Panc1 (cell line): Measurements from ENCODE around the gene ASB7. TPM values are rescaled to one million over a fixed set of nuclear protein-coding genes. Genes with fewer than 3 reads are reported as not detected.

Experiments
- ATAC-seq: fragments of 200-7000 bp; cut with Tn5 transposase; 2 replicates; pipeline ENCODE4 v1.9.1; 2020; ENCODE audit warnings: mild to moderate bottlenecking, moderate library complexity
- BruUV-seq: library from RNA; stranded (reverse); fragments of 400-500 nt; replicated peaks from 2 replicates; lab custom pipeline; 2021; lab: Mats Ljungman, UMichigan
- CTCF ChIA-PET: fragments of 300-600 bp; sonication (Branson Sonifier 250); formaldehyde crosslinking; loops from one replicate; lab custom pipeline; 2022; ENCODE audit warnings: antibody characterized with exemption; lab: Charles Lee
- POLR2A ChIA-PET: fragments of 300-600 bp; sonication (Branson Sonifier 250); formaldehyde crosslinking; loops from one replicate; lab custom pipeline; 2022; ENCODE audit warnings: antibody characterized with exemption; lab: Charles Lee
- DNase-seq: peaks from one replicate; pipeline ENCODE4 v3.0.0-alpha.2; 2010; ENCODE audit warnings: low read depth, low spot score
- H3K27ac ChIP-seq: 2 replicates; pipeline ENCODE4 v1.5.1; 2011; ENCODE audit warnings: mild to moderate bottlenecking, low read length, inconsistent platforms
- H3K27me3 ChIP-seq: fragments of 200-500 bp; sonication (Bioruptor generic); 2 replicates; pipeline ENCODE4 v1.6.0; 2014; ENCODE audit warnings: low read length, inconsistent platforms; ENCODE audit not compliant: control insufficient read depth, insufficient read depth
- H3K36me3 ChIP-seq: fragments of 200-500 bp; sonication (Bioruptor generic); 2 replicates; pipeline ENCODE4 v1.5.1; 2014; ENCODE audit warnings: inconsistent platforms, mild to moderate bottlenecking, low read length, moderate library complexity; ENCODE audit not compliant: control insufficient read depth, insufficient read depth
- H3K4me1 ChIP-seq: 2 replicates; pipeline ENCODE4 v1.5.1; 2011; ENCODE audit warnings: inconsistent platforms, mild to moderate bottlenecking, low read length, moderate library complexity; ENCODE audit not compliant: control insufficient read depth, insufficient read depth
- H3K4me3 ChIP-seq, 2 experiments: 2 replicates each; pipeline ENCODE4 v1.5.1; 2011 to 2012; ENCODE audit warnings: low read depth in 2 of 2, low read length in 2 of 2, mild to moderate bottlenecking in 2 of 2, inconsistent platforms in 1 of 2, moderate library complexity in 1 of 2
- H3K9me3 ChIP-seq: fragments of 200-500 bp; sonication (Bioruptor generic); 2 replicates; pipeline ENCODE4 v1.5.1; 2014; ENCODE audit warnings: low read depth, mild to moderate bottlenecking, inconsistent platforms, low read length, moderate library complexity; ENCODE audit not compliant: control insufficient read depth, insufficient read depth
- POLR2AphosphoS5 ChIP-seq: IDR thresholded peaks from 2 replicates; pipeline ENCODE4 v1.6.1; 2012; ENCODE audit warnings: mild to moderate bottlenecking, low read depth, low read length, moderate library complexity
- SIN3A ChIP-seq: IDR thresholded peaks from 2 replicates; pipeline ENCODE4 v1.6.1; 2012; ENCODE audit warnings: low read depth, mild to moderate bottlenecking, low read length, moderate library complexity, borderline replicate concordance; ENCODE audit not compliant: insufficient read depth
- TCF7L2 ChIP-seq: IDR thresholded peaks from 2 replicates; pipeline ENCODE4 v1.6.1; 2011; ENCODE audit warnings: mild to moderate bottlenecking, low read depth, low read length, inconsistent platforms
- in situ Hi-C: cut with HindIII; loops from 2 replicates; pipeline ENCODE4 v1.10.0; 2016; ENCODE audit warnings: low sequenced_read_pairs, low pct_unique_long_range_greater_than_20kb
- intact Hi-C: fragments of 100-400 bp; cut with micrococcal nuclease; formaldehyde crosslinking; loops from one replicate; pipeline ENCODE4 v1.10.0; 2022; ENCODE audit not compliant: unreplicated experiment
- total RNA-seq: library from RNA; stranded (reverse); gene quantifications from one replicate; pipeline ENCODE4 v1.2.1, GENCODE V29; 2021; ENCODE audit not compliant: unreplicated experiment
- TF ChIP-seq, protein P1 (sequence below): fragments of 450-650 bp; IDR thresholded peaks from 2 replicates; pipeline ENCODE4 v1.5.1; 2017; ENCODE audit warnings: mild to moderate bottlenecking
- TF ChIP-seq, protein P2 (sequence below), 2 experiments: IDR thresholded peaks; 2 replicates each; pipeline ENCODE4 v1.6.1; 2011 to 2012; ENCODE audit warnings: low read depth in 2 of 2, control low read depth in 1 of 2, low read length in 1 of 2, mild to moderate bottlenecking in 1 of 2, moderate library complexity in 1 of 2; ENCODE audit not compliant: insufficient read depth in 1 of 2

The ASB7 gene
- total RNA-seq, 1 experiment from 2014 or later, result 18.1 TPM

DNA sequence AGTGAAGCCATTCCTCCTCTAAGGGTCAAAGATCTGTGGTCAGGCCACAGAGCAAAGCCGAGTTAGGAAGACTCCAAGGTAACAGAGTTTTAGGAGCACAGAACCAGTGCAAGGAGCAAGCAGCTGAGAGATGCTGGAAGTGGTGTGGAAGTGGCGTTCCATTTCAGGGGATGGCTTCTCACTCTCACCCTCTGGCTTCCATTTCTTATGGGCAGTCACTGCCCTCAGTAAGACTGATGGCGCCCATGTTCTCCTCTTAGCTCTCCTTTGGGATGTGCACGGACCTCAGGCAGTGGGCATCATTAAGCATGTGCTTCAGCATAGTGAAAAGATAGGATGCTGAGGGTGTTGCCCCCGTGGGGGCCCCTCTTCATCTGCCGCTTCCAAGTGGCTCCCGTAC lies 90.3 kb downstream of the ASB7 start:
- TF ChIP-seq, protein P1, sequence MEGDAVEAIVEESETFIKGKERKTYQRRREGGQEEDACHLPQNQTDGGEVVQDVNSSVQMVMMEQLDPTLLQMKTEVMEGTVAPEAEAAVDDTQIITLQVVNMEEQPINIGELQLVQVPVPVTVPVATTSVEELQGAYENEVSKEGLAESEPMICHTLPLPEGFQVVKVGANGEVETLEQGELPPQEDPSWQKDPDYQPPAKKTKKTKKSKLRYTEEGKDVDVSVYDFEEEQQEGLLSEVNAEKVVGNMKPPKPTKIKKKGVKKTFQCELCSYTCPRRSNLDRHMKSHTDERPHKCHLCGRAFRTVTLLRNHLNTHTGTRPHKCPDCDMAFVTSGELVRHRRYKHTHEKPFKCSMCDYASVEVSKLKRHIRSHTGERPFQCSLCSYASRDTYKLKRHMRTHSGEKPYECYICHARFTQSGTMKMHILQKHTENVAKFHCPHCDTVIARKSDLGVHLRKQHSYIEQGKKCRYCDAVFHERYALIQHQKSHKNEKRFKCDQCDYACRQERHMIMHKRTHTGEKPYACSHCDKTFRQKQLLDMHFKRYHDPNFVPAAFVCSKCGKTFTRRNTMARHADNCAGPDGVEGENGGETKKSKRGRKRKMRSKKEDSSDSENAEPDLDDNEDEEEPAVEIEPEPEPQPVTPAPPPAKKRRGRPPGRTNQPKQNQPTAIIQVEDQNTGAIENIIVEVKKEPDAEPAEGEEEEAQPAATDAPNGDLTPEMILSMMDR, result no peak
- TF ChIP-seq TCF7L2, result no peak
- no peak for TF ChIP-seq SIN3A
- TF ChIP-seq, protein P2, sequence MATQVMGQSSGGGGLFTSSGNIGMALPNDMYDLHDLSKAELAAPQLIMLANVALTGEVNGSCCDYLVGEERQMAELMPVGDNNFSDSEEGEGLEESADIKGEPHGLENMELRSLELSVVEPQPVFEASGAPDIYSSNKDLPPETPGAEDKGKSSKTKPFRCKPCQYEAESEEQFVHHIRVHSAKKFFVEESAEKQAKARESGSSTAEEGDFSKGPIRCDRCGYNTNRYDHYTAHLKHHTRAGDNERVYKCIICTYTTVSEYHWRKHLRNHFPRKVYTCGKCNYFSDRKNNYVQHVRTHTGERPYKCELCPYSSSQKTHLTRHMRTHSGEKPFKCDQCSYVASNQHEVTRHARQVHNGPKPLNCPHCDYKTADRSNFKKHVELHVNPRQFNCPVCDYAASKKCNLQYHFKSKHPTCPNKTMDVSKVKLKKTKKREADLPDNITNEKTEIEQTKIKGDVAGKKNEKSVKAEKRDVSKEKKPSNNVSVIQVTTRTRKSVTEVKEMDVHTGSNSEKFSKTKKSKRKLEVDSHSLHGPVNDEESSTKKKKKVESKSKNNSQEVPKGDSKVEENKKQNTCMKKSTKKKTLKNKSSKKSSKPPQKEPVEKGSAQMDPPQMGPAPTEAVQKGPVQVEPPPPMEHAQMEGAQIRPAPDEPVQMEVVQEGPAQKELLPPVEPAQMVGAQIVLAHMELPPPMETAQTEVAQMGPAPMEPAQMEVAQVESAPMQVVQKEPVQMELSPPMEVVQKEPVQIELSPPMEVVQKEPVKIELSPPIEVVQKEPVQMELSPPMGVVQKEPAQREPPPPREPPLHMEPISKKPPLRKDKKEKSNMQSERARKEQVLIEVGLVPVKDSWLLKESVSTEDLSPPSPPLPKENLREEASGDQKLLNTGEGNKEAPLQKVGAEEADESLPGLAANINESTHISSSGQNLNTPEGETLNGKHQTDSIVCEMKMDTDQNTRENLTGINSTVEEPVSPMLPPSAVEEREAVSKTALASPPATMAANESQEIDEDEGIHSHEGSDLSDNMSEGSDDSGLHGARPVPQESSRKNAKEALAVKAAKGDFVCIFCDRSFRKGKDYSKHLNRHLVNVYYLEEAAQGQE (IDR thresholded peaks at IDR 0.05; ENCODE audit: insufficient read depth in 1 of 2, low read depth in 2 of 2, low read length in 1 of 2), result no peak
- no peak for TF ChIP-seq POLR2AphosphoS5
- Histone ChIP-seq H3K9me3 (no peaks in the 10 kb centered on the region), H3K27ac (no peak overlapping the region), H3K4me1 (no peaks in the 10 kb centered on the region), H3K4me3 (no peak overlapping the region), H3K36me3 (no peaks in the 10 kb centered on the region), H3K27me3 (no peaks in the 10 kb centered on the region)
- ChIA-PET CTCF (no interaction called here), POLR2A (no interaction called here)
- DNase-seq (no peak), ATAC-seq (no peak)
- in situ Hi-C loops, result no loop called here
- intact Hi-C loops, result no loop called here
- no TSS peak for BruUV-seq

DNA sequence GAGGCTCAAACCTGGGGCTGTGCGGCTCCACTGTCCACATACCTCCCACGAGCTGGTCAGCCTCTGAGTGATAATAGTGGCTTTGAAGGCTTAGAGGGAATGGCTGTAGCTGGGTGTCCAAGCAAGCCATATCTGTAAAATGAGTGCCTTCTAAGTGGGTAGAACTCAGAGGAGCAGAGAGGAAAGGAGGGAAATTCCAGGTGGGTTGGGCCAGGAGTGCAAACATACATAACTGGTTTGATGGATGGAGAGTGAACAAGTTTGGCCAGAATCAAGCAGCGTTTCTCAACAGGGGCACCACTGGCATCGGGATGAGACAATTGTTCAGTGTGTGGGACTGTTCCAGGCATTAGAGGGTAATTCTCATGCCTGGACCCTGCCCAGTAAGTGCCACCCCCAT lies 91.1 kb downstream of the ASB7 start:
- intact Hi-C loops (no loop called here), in situ Hi-C loops (no loop called here)
- Histone ChIP-seq H3K4me3 (no peak overlapping the region), H3K27ac (no peak overlapping the region), H3K27me3 (no peaks in the 10 kb centered on the region), H3K36me3 (no peaks in the 10 kb centered on the region), H3K4me1 (no peaks in the 10 kb centered on the region), H3K9me3 (no peaks in the 10 kb centered on the region)
- TF ChIP-seq, protein P1, result no peak
- TF ChIP-seq, protein P2 (IDR thresholded peaks at IDR 0.05; ENCODE audit: insufficient read depth in 1 of 2, low read depth in 2 of 2, low read length in 1 of 2), result no peak
- TF ChIP-seq SIN3A (no peak), TCF7L2 (no peak), POLR2AphosphoS5 (no peak)
- CTCF ChIA-PET, result no interaction called here
- POLR2A ChIA-PET, result interaction anchor here (0.7 kb wide), 1 partner anchor 51 kb away, joined by 3 read pairs; no protein-coding TSS in a partner anchor
- BruUV-seq, result no TSS peak
- DNase-seq, result no peak
- ATAC-seq, result no peak
